Trophoblast cell (in vitro differentiated cells and primary cell): ENCODE results near the gene RALGAPB.

Experiments used
- DNase-seq, 2 donors: peaks; one replicate each; pipeline ENCODE4 v3.0.0-alpha.2; 2016
- H2AFZ ChIP-seq: 2 replicates; pipeline ENCODE4 v1.6.1; 2013; ENCODE audit warnings: low read length, moderate library complexity, mild to moderate bottlenecking; ENCODE audit not compliant: insufficient read depth, poor library complexity
- H2AK5ac ChIP-seq: 2 replicates; pipeline ENCODE4 v1.6.1; 2013; ENCODE audit warnings: mild to moderate bottlenecking, low read length
- H2BK120ac ChIP-seq: 2 replicates; pipeline ENCODE4 v1.6.1; 2013; ENCODE audit warnings: low read length, mild to moderate bottlenecking, moderate library complexity; ENCODE audit not compliant: insufficient read depth, poor library complexity
- H2BK12ac ChIP-seq: 2 replicates; pipeline ENCODE4 v1.6.1; 2013; ENCODE audit warnings: mild to moderate bottlenecking, low read length, moderate library complexity
- H2BK5ac ChIP-seq: 2 replicates; pipeline ENCODE4 v1.6.1; 2013; ENCODE audit warnings: low read length, low read depth, moderate library complexity, mild to moderate bottlenecking; ENCODE audit not compliant: poor library complexity
- H3K14ac ChIP-seq: 2 replicates; pipeline ENCODE4 v1.6.1; 2013; ENCODE audit warnings: mild to moderate bottlenecking, low read length
- H3K18ac ChIP-seq: 2 replicates; pipeline ENCODE4 v1.6.1; 2013; ENCODE audit warnings: mild to moderate bottlenecking, low read length
- H3K23ac ChIP-seq: 2 replicates; pipeline ENCODE4 v1.6.1; 2013; ENCODE audit warnings: low read length
- H3K27ac ChIP-seq: 2 replicates; pipeline ENCODE4 v1.5.1; 2013; ENCODE audit warnings: low read depth, mild to moderate bottlenecking, inconsistent platforms, low read length, moderate library complexity
- H3K27me3 ChIP-seq: 2 replicates; pipeline ENCODE4 v1.6.1; 2013; ENCODE audit warnings: inconsistent platforms, mild to moderate bottlenecking, low read length, moderate library complexity; ENCODE audit not compliant: insufficient read depth
- H3K36me3 ChIP-seq, 2 experiments: 1 replicate in 1 of 2; 2 replicates in 1 of 2; pipeline ENCODE4 v1.6.1; 2013; ENCODE audit warnings: low read length in 2 of 2, mild to moderate bottlenecking in 2 of 2, moderate library complexity in 1 of 2; ENCODE audit not compliant: insufficient read depth in 2 of 2, control insufficient read depth in 1 of 2
- H3K4ac ChIP-seq: 2 replicates; pipeline ENCODE4 v1.6.1; 2013; ENCODE audit warnings: low read depth, mild to moderate bottlenecking, low read length, moderate library complexity
- H3K4me1 ChIP-seq, 2 experiments: 1 replicate in 1 of 2; 2 replicates in 1 of 2; pipeline ENCODE4 v1.6.1; 2013; ENCODE audit warnings: low read length in 2 of 2, mild to moderate bottlenecking in 2 of 2, moderate library complexity in 1 of 2; ENCODE audit not compliant: insufficient read depth in 2 of 2, control insufficient read depth in 1 of 2
- H3K4me2 ChIP-seq: 2 replicates; pipeline ENCODE4 v1.6.1; 2013; ENCODE audit warnings: inconsistent platforms, mild to moderate bottlenecking, low read length, moderate library complexity
- H3K4me3 ChIP-seq: 2 replicates; pipeline ENCODE4 v1.5.1; 2013; ENCODE audit warnings: mild to moderate bottlenecking, low read depth, low read length, inconsistent platforms
- H3K79me1 ChIP-seq: one replicate; pipeline ENCODE4 v1.6.1; 2013; ENCODE audit warnings: low read length
- H3K79me2 ChIP-seq: 2 replicates; pipeline ENCODE4 v1.6.1; 2013; ENCODE audit warnings: low read length, mild to moderate bottlenecking; ENCODE audit not compliant: control insufficient read depth, insufficient read depth, poor library complexity
- H3K9ac ChIP-seq: 2 replicates; pipeline ENCODE4 v1.6.1; 2013; ENCODE audit warnings: mild to moderate bottlenecking, low read length
- H3K9me3 ChIP-seq: 2 replicates; pipeline ENCODE4 v1.6.1; 2013; ENCODE audit warnings: low read depth, mild to moderate bottlenecking, control low read depth, inconsistent platforms, low read length; ENCODE audit not compliant: insufficient read depth
- H4K12ac ChIP-seq: 2 replicates; pipeline ENCODE4 v1.6.1; 2013; ENCODE audit warnings: low read depth, mild to moderate bottlenecking, low read length, moderate library complexity
- H4K8ac ChIP-seq: 2 replicates; pipeline ENCODE4 v1.6.1; 2013; ENCODE audit warnings: low read depth, mild to moderate bottlenecking, low read length, moderate library complexity
- H4K91ac ChIP-seq: one replicate; pipeline ENCODE4 v1.6.1; 2013; ENCODE audit warnings: low read depth, mild to moderate bottlenecking, low read length, moderate library complexity
- WGBS: extraction: QIAGEN DNeasy Blood & Tissue Kit; methylation state at CpG from one replicate; pipeline ENCODE4 v1.1.7; 2013; ENCODE audit warnings: missing lambda C conversion rate; ENCODE audit not compliant: insufficient read length, insufficient coverage; ENCODE audit errors: extremely low coverage; 5-methylcytosine and 5-hydroxymethylcytosine counted together

RALGAPB gene

DNA sequence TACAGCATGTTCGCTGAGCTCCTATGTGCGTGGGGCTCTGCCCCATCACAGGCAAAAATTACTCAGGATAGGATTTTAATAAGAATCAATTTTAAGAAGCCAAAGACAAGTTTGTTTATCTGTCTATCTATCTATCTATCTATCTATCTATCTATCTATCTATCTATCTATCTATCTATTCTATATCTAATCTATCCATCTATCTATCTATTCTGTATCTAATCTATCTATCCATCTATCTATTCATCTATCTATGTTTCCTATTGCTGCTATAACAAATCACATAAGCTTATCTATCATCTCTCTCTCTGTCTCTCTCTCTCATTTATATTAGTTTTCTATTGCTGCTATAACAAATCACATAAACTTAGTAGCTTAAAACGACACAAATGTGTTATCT is 130.6 kb downstream of the RALGAPB start:
- DNase-seq = no peak
- Histone ChIP-seq H2BK5ac (no peak overlapping the region), H3K14ac (no peak overlapping the region), H3K36me3 (no peaks in the 10 kb centered on the region), H3K79me2 (no peaks in the 10 kb centered on the region), H2AFZ (no peak overlapping the region), H3K79me1 (peaks cover 20% of the 10 kb centered on the region), H4K8ac (no peak overlapping the region), H3K9me3 (peaks cover 2% of the 10 kb centered on the region), H3K27me3 (no peaks in the 10 kb centered on the region), H3K27ac (no peak overlapping the region), H2BK120ac (no peak overlapping the region), H3K23ac (no peak overlapping the region), H2BK12ac (peak overlapping the region; percentile 53), H3K4ac (no peak overlapping the region), H3K4me2 (no peak overlapping the region), H4K91ac (no peak overlapping the region), H3K9ac (no peak overlapping the region), H3K4me1 (peaks cover 27 to 30% of the 10 kb centered on the region in 2 experiments), H2AK5ac (peak overlapping the region; percentile 37), H3K4me3 (no peak overlapping the region), H3K18ac (no peak overlapping the region), H4K12ac (no peak overlapping the region)
- no CpG with 5 or more reads among the region's 3 CpGs for WGBS

GRCh38 chr20:38604873-38605303 is 132.2 kb downstream of the RALGAPB start:
- peaks cover 22 to 24% of the 10 kb centered on the region in 2 experiments for H3K4me1 ChIP-seq
- H3K36me3 ChIP-seq = no peaks in the 10 kb centered on the region
- no CpG with 5 or more reads among the region's 4 CpGs for WGBS
- H3K4me2 ChIP-seq = peak overlapping the region; percentile 37
- H3K79me1 ChIP-seq = peaks cover 16% of the 10 kb centered on the region
- peak in 1 of 2 donors; percentile 42 for DNase-seq
- H2AK5ac ChIP-seq = no peak overlapping the region
- no peaks in the 10 kb centered on the region for H3K27me3 ChIP-seq
- peaks cover 2% of the 10 kb centered on the region for H3K9me3 ChIP-seq
- H2AFZ ChIP-seq = no peak overlapping the region
- peak overlapping the region; percentile 42 for H2BK12ac ChIP-seq
- H3K14ac ChIP-seq = peak overlapping the region; percentile 8
- no peak overlapping the region for H3K4ac ChIP-seq
- H3K4me3 ChIP-seq = no peak overlapping the region
- peak overlapping the region; percentile 75 for H3K27ac ChIP-seq
- no peak overlapping the region for H4K12ac ChIP-seq
- H3K23ac ChIP-seq = no peak overlapping the region
- no peak overlapping the region for H4K8ac ChIP-seq
- H3K9ac ChIP-seq = no peak overlapping the region
- H4K91ac ChIP-seq = no peak overlapping the region
- H3K18ac ChIP-seq = no peak overlapping the region
- H2BK5ac ChIP-seq = no peak overlapping the region
- H2BK120ac ChIP-seq = no peak overlapping the region
- no peaks in the 10 kb centered on the region for H3K79me2 ChIP-seq

- no CpG with 5 or more reads among the region's 12 CpGs for WGBS
Measured at GRCh38 chr20:38607351-38607750, 134.7 kb downstream of the RALGAPB start.

DNA sequence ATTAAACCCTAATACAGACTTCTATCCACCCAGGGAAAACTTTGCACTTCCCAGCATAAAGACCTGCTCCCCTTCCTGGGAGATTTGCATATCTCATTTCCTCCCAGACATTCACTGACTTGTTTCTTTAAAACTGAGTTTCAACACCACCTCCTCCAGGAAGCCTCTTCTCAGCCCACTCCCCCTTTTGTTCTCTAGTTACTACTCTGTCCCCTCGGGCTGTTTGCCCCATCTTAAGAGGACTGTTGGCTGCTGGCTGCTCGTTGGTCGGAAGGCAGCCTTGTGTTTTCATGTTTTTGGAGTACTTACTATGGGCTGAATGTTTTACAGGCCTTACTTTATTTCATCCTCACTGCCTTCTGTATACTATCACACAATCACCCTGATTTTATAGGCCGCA is 135.5 kb downstream of the RALGAPB start:
- Histone ChIP-seq H2AK5ac (no peak overlapping the region), H3K4me3 (no peak overlapping the region), H2AFZ (peak overlapping the region; percentile 35), H3K36me3 (no peaks in the 10 kb centered on the region), H3K79me2 (no peaks in the 10 kb centered on the region), H4K12ac (no peak overlapping the region), H3K9me3 (no peaks in the 10 kb centered on the region), H4K91ac (no peak overlapping the region), H3K4me1 (peaks cover 9 to 10% of the 10 kb centered on the region in 2 experiments), H3K18ac (no peak overlapping the region), H2BK120ac (no peak overlapping the region), H2BK5ac (no peak overlapping the region), H3K9ac (no peak overlapping the region), H3K4ac (no peak overlapping the region), H3K4me2 (no peak overlapping the region), H3K14ac (no peak overlapping the region), H3K79me1 (peaks cover 4% of the 10 kb centered on the region), H3K23ac (no peak overlapping the region), H4K8ac (no peak overlapping the region), H3K27me3 (no peaks in the 10 kb centered on the region), H3K27ac (no peak overlapping the region), H2BK12ac (no peak overlapping the region)
- DNase-seq = no peak
- WGBS = no CpG with 5 or more reads among the region's 4 CpGs

More at GRCh38 chr20:38607351-38607750, 134.7 kb downstream of the RALGAPB start:
- H3K4me3 ChIP-seq = no peak overlapping the region
- no peaks in the 10 kb centered on the region for H3K9me3 ChIP-seq
- H4K91ac ChIP-seq = no peak overlapping the region
- H3K27ac ChIP-seq = no peak overlapping the region
- no peak overlapping the region for H2AFZ ChIP-seq
- H2BK5ac ChIP-seq = no peak overlapping the region
- no peaks in the 10 kb centered on the region for H3K79me2 ChIP-seq
- H3K79me1 ChIP-seq = peaks cover 4% of the 10 kb centered on the region
- no peak for DNase-seq
- H4K12ac ChIP-seq = no peak overlapping the region
- no peaks in the 10 kb centered on the region for H3K27me3 ChIP-seq
- H3K36me3 ChIP-seq = no peaks in the 10 kb centered on the region
- no peak overlapping the region for H3K23ac ChIP-seq
- no peak overlapping the region for H4K8ac ChIP-seq
- H2BK120ac ChIP-seq = no peak overlapping the region
- no peak overlapping the region for H3K9ac ChIP-seq
- no peak overlapping the region for H3K4me2 ChIP-seq
- H3K14ac ChIP-seq = no peak overlapping the region
- H2BK12ac ChIP-seq = peak overlapping the region; percentile 25
- H3K4me1 ChIP-seq = peaks cover 9 to 10% of the 10 kb centered on the region in 2 experiments
- H3K18ac ChIP-seq = peak overlapping the region; percentile 5
- H3K4ac ChIP-seq = no peak overlapping the region
- H2AK5ac ChIP-seq = peak overlapping the region; percentile 18
